ENCODE measurements around the gene REG3G. TPM values are rescaled to one million over a fixed set of nuclear protein-coding genes. Genes with fewer than 3 reads are reported as not detected.
A peak's percentile ranks its signal among the peaks of the same experiment; 100 is the strongest.

REG3G gene
- total RNA-seq: not detected
- long read RNA-seq: 0 reads

- Histone ChIP-seq H3K4me1 (no peaks in the 10 kb centered on the region), H3K27ac (no peak within 1 kb of the TSS), H3K9me3 (no peaks in the 10 kb centered on the region), H3K36me3 (no peaks in the 10 kb centered on the region), H3K4me3 (no peak within 1 kb of the TSS), H3K27me3 (no peaks in the 10 kb centered on the region)
- DNase-seq (no peak), ATAC-seq (no peak)
- no peak for TF ChIP-seq CTCF (IDR thresholded peaks at IDR 0.05)
- intact Hi-C loops (cut with DNase I): no loop called here
These were observed at the start of gene REG3G for GRCh38 chr2:79025421-79025820. Gene REG3G, plus strand, starts transcription at chr2:79025702. Its CDS starts 392 bp downstream, at chr2:79026094.

GRCh38 chr2:78977661-78978145, 47.8 kb upstream of the REG3G start:
- no peak overlapping the region for H3K4me3 ChIP-seq
- H3K9me3 ChIP-seq: no peaks in the 10 kb centered on the region
- H3K4me1 ChIP-seq: no peaks in the 10 kb centered on the region
- intact Hi-C loops (cut with DNase I): no loop called here
- H3K36me3 ChIP-seq: no peaks in the 10 kb centered on the region
- TF ChIP-seq CTCF (IDR thresholded peaks at IDR 0.05): no peak
- peaks cover 9% of the 10 kb centered on the region for H3K27me3 ChIP-seq
- DNase-seq (no peak), ATAC-seq (peak; percentile 86)
- H3K27ac ChIP-seq: no peak overlapping the region

GRCh38 chr2:78978340-78978739, 47.2 kb upstream of the REG3G start:
- H3K27me3 ChIP-seq: peaks cover 9% of the 10 kb centered on the region

GRCh38 chr2:78979380-78980151, 45.9 kb upstream of the REG3G start:
- Histone ChIP-seq H3K27ac (no peak overlapping the region), H3K4me3 (no peak overlapping the region), H3K9me3 (no peaks in the 10 kb centered on the region), H3K4me1 (no peaks in the 10 kb centered on the region), H3K27me3 (peaks cover 9% of the 10 kb centered on the region), H3K36me3 (no peaks in the 10 kb centered on the region)
- ATAC-seq (peak; percentile 73), DNase-seq (no peak)
- intact Hi-C loops (cut with DNase I): no loop called here
- peak; percentile 65 for TF ChIP-seq CTCF (IDR thresholded peaks at IDR 0.05)

More at GRCh38 chr2:78978340-78978739, 47.2 kb upstream of the REG3G start:
- intact Hi-C loops (cut with DNase I): no loop called here
- Histone ChIP-seq H3K9me3 (no peaks in the 10 kb centered on the region), H3K4me3 (no peak overlapping the region), H3K36me3 (no peaks in the 10 kb centered on the region), H3K27ac (no peak overlapping the region), H3K4me1 (no peaks in the 10 kb centered on the region)
- DNase-seq (no peak), ATAC-seq (no peak)
- no peak for TF ChIP-seq CTCF (IDR thresholded peaks at IDR 0.05)

- Histone ChIP-seq H3K27me3 (peaks cover 9% of the 10 kb centered on the region), H3K4me3 (no peak overlapping the region), H3K4me1 (no peaks in the 10 kb centered on the region), H3K36me3 (no peaks in the 10 kb centered on the region), H3K9me3 (no peaks in the 10 kb centered on the region), H3K27ac (no peak overlapping the region)
- TF ChIP-seq CTCF (IDR thresholded peaks at IDR 0.05): no peak
- no peak for ATAC-seq
- intact Hi-C loops (cut with DNase I): no loop called here
- no peak for DNase-seq
These were observed 45.4 kb upstream of the REG3G start for GRCh38 chr2:78980152-78980465.
